T-helper 1 cell treated with Interleukin-12 subunit alpha and Interleukin-12 subunit beta and Interleukin-4 antibody, amounts not matched to agents 30 ng/mL and 1 ng/mL, for 36 hours (primary cell): Measurements from ENCODE around the gene HERPUD1. TPM values are rescaled to one million over a fixed set of nuclear protein-coding genes. Genes with fewer than 3 reads are reported as not detected.

Experiments
- intact Hi-C: fragments of 100-400 bp; cut with micrococcal nuclease; formaldehyde crosslinking; loops from one replicate; pipeline ENCODE4 v1.15.1; 2024
- total RNA-seq: library from RNA; stranded (reverse); gene quantifications from 2 replicates; pipeline ENCODE4 v1.2.3, GENCODE V29; 2022

HERPUD1 gene
- total RNA-seq, 1 donor from 2014 or later, result 194 TPM

DNA sequence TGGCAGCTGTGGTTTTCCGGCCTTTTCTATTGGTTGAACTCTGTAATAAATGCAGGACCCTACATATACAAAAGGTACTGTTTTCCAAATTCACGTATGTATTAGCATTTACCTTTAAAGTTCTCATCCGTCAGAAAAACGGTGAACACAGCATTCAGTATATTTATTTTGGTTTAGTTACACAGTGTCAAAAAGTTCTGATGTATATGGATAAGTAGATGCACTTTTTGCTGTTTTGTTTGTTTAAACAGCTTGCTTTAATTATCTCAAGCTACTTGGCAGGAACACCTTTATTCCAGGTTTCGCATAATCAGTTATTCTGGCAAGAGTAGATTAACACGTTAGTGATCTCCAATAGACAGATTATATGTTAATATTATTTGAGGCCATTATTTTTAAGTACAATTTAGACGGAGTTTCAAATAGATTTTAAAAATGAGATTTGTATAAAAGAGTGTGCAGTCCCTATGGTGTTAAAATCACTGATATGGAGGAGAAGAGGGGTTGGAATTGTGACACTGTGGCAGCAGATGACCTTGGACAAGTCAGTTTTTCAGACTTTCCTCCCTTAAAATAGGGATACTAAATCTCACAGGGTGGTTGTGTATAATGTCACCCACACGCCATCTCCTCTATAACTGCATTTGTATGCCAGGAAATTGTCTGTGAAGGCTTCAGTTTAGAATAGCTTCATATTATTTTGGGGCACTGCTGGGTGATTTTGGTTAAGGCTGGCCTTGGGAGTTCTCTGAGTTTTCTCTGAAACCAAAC is 2.1 kb downstream of the HERPUD1 start:
- intact Hi-C loops, result loop anchor here (2.0 to 10.0 kb wide), 7 partner anchors 142 to 803 kb away; partner anchors contain the start of genes ARL2BP, KATNB1, MT2A and NUDT21

- intact Hi-C loops, result loop anchor here (5.0 to 10.0 kb wide), 5 partner anchors 142 to 803 kb away; partner anchors contain the start of genes ARL2BP, KATNB1 and NUP93
These were observed 2.7 kb downstream of the HERPUD1 start for GRCh38 chr16:56934599-56935145.

GRCh38 chr16:56935201-56935600 is 3.3 kb downstream of the HERPUD1 start:
- intact Hi-C loops, result loop anchor here (10.0 kb wide), 2 partner anchors 310 to 670 kb away; partner anchors contain the start of gene ARL2BP

GRCh38 chr16:56936491-56936890 is 4.5 kb downstream of the HERPUD1 start:
- intact Hi-C loops, result loop anchor here (10.0 kb wide), 2 partner anchors 308 to 668 kb away; partner anchors contain the start of gene ARL2BP

DNA sequence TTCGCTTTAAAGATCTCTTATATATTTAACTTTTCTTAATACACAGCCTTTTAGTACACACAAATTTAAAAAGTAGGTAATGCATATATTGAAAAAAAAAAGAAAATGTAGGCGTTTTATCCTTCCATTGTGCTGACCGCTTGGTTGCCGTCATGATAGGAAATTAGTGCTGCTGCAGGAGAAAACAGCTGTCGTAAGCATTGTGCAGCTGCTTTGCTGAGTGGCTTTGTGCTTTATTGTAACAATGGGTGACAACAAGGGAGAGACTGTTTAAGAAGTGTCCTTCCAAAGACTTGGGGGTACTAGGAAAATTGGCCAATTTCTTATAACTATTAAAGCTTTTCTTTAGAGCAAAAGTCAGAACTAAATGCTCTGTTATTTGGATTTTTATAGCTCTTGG is 5.0 kb downstream of the HERPUD1 start:
- intact Hi-C loops, result loop anchor here (10.0 kb wide), 2 partner anchors 308 to 668 kb away; partner anchors contain the start of gene ARL2BP

DNA sequence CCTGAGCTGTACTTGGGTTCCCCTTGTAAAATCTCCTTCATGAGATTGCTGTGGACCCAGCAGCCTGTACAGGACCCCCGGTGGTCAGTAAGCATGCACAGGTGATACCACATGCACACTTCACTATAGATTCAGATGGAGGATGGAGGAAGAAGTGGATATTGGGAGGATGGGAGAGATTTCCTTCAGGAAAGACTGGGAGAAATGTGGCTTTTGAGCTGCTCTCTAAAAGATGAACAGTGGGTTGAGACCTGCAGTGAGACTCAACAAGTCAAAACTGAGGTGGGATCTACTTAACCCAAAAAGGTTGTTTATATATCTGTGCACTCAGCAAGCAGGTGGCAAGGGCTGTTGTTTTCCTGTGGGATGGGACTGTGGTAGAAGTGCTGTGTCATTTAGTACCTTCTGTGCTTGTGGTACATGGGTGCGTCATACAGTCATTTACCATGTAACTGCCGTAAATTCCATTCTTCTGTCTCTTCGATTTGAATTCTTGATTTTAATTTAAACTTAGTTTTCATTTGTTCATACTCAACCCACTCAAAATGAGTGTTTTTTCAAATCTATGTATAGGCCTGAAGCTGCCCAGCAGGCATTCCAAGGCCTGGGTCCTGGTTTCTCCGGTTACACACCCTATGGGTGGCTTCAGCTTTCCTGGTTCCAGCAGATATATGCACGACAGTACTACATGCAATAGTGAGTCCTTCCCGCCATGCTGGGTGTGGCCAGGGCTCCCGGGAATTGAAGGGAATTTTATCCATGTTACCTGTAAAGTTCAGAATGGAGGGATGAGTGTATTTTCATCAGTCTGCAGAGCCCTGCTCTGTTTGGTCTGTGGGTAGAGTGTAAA is 6.9 kb downstream of the HERPUD1 start:
- intact Hi-C loops, result loop anchor here (2.0 to 10.0 kb wide), 4 partner anchors 26 to 666 kb away; partner anchors contain the start of gene ARL2BP

- intact Hi-C loops, result loop anchor here (2.0 to 10.0 kb wide), 4 partner anchors 25 to 665 kb away; partner anchors contain the start of gene ARL2BP
These were observed 7.9 kb downstream of the HERPUD1 start for GRCh38 chr16:56939801-56940200.

DNA sequence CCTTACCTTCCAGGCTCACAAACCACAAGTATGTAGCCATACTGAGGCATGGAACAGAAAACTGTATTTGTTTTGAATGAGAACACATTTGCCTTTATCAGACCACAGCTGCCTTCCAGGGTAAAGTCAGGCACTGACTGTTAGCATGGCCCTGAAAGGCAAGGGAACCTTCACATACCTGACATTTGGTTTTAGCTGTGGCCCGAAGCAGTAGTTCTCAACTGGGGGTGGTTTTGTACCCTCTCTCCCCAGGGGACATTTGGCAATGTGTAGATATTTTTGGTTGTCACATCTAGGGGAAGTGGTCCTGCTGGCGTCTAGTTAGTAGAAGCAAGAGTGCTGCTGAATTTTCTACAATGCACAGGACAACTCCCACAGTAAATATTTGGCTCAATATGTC is 9.2 kb downstream of the HERPUD1 start:
- intact Hi-C loops, result no loop called here

GRCh38 chr16:56941856-56942331 is 10.0 kb downstream of the HERPUD1 start:
- intact Hi-C loops, result no loop called here

DNA sequence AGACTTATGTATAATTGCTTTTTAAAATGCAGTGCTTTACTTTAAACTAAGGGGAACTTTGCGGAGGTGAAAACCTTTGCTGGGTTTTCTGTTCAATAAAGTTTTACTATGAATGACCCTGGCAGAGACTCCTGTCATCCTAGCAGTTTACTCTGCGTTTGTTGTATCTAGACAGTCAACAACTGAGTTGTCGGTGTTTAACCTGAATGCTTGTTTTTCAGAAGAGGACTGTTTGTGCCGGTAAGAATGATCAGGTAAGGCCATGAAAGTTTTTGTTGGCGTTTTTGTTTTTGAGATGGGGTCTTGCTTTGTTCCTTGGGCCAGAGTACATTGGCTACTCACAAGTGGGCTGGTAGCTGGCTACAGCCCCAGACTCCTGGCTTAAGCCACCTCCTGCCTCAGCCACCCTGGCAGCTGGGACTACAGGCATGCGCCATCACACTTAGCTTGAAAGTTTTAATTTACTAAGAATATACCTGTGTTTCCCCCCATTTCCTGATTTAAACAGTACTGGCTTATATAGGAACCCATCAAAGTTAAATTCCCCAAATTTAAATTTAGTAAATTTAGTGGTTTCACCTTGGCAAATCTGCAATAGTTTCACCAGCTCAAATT is 11.9 kb downstream of the HERPUD1 start:
- intact Hi-C loops, result no loop called here

GRCh38 chr16:56944954-56945839 is 13.3 kb downstream of the HERPUD1 start:
- intact Hi-C loops, result no loop called here

DNA sequence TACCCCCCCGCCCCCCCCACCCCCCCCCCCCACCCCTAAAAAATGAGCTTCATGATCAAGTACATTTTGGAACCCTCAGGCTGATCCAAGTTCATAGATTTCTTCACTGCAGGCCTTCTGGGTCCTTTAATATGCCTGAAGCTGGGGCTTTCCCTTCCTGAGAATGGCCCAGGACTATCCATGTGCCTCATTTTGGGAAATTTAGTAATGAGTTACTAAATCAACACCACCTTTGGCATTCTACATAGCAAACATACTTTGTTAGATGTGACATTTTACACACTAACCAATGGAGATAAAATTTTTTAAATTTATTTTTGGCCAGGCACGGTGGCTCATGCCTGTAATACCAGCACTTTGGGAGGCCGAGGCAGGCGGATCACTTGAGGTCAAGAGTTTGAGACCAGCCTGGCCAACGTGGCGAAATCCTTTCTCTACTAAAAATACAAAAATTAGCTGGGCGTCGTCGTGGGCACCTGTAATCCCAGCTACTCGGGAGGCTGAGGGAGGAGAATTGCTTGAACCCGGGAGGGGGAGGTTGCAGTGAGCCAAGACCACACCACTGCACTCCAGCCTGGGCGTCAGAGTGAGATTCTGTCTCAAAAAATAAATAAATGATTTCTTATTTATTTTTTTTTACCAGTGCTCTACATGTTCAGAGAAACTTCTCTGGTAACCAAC is 14.0 kb downstream of the HERPUD1 start:
- intact Hi-C loops, result no loop called here

DNA sequence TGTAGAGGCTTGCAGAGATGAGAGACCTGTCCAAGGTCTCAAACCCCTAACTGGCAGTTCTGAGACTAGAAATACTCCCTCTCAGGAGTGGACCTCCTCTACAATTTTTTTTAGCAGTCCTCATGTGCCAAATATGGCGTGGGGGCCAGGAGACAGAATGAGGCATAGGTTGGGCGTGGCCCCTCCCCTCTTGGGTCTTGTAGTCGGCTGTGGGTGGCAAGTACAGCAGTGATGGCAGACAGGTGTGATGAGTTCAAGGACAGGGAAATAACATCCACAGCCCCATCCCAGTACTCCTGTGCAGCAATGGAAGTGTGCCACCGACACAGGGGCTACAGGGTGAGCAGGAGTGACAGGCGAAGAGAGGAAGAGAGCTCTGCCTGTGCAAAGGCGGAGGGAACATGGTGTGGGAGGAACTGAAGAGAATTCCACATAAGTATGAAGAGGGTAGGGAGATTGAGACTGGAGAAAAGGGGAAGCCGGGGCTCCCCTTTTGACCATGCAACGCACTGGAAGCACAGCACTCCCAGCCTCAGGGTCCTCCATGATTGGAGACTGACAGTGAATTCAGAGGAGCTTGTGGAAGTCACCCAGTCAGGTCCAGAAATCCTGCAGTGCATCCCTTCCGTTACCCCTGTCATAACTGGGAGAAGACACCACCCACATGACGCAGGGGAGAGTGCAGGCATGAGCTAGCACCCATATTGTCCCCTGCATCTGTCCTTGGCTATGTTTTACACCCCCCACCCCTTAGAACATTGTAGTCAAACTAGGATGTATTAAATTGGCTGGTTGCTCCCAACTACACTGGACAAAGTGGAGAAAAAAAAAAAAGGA is 15.0 kb downstream of the HERPUD1 start:
- intact Hi-C loops, result no loop called here

DNA sequence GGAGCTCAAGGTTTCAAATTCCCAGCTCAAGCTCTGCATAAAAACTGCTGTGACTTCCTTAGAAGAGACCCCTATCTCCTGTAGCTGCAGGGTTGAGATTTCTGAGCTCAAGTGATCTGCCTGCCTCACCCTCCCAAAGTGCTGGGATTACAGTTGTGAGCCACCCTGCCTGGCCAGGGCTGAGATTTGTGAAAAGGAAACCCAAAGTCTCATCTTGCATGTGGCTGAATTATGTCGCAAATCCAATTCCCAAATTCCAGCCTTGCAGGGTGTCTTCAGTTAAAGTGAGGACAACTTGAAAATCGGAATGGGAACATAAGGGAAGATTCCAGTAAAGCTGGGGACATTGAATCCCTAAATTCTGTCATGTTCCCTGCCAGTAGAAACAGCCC is 15.7 kb downstream of the HERPUD1 start:
- intact Hi-C loops, result no loop called here

GRCh38 chr16:56948234-56948633 is 16.3 kb downstream of the HERPUD1 start:
- intact Hi-C loops, result no loop called here

- intact Hi-C loops, result no loop called here
These were observed 18.1 kb downstream of the HERPUD1 start for GRCh38 chr16:56950051-56950450.

DNA sequence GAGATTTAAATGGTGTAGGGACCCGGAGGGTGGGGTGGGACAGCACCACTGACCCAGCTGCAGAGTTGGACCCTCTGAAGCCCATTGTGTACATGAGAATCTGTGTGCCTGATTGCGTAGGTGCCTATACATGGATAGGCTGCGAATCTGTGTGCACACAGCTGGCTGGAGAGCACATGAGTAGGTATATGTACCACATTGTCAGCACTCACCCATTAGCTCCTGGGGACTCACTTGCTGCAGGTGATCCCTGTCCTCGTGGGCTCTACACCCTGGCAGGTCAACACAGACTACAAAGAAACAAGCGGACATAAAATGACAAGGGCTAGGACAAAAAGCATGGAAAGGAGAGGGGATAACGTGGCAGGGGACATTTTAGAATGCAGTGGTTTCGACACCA is 18.5 kb downstream of the HERPUD1 start:
- intact Hi-C loops, result no loop called here
